Activated CD8-positive, alpha-beta memory T cell treated with anti-CD3 and anti-CD28 coated beads for 36 hours (primary cell): ENCODE data around the gene KATNAL2. TPM values are rescaled to one million over a fixed set of nuclear protein-coding genes. Genes with fewer than 3 reads are reported as not detected.
"Not testable (repeated sequence)": the region's sequence is repeated elsewhere in the genome, so short reads cannot be mapped to it uniquely, and the experiment has no call there.

ENCODE experiments used
- CTCF ChIA-PET: fragments of 350-600 bp; sonication (Branson Sonifier 250); formaldehyde crosslinking; loops from one replicate; lab custom pipeline; 2021; ENCODE audit warnings: antibody characterized with exemption; lab: Charles Lee
- POLR2A ChIA-PET: fragments of 350-600 bp; sonication (Branson Sonifier 250); formaldehyde crosslinking; loops from one replicate; lab custom pipeline; 2021; ENCODE audit warnings: antibody characterized with exemption; lab: Charles Lee
- total RNA-seq, 2 experiments: library from RNA; stranded (reverse); gene quantifications; one replicate each; pipeline ENCODE4 v1.2.3, GENCODE V29; 2021

Gene KATNAL2
- total RNA-seq, 2 experiments from 2014 or later = 0.32 to 0.82 TPM

DNA sequence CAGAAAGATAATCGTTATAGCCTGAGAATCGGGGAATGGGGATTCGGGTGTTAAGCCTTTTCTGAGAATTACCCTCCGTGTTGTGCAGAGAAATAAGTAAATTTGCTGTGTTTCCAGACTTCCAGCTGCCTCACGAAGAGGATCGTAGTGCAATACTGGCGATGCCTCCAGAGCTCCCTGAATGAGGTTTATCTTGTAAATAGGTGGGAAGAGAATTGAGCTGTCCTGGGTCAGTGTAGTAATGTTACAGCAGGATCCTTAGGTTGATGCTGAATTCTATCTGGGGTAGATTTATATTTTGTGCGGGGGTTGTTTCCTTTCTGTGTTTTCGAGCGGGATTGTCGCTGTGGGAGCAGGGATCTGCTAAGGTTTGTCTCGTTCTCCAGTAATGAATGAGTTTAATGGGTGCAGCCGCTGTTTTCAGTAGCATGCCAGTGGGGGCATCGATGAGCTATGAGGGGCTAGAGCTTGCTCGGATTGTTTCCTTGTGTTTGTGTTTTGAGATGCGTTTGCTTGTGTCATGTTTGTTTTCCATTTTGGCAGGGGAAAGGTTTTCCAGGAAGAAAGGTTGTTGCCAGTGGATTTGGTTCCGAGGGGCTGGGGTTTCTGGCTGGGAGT lies 108.3 kb downstream of the KATNAL2 start:
- CTCF ChIA-PET, POLR2A ChIA-PET: not testable (repeated sequence)

DNA sequence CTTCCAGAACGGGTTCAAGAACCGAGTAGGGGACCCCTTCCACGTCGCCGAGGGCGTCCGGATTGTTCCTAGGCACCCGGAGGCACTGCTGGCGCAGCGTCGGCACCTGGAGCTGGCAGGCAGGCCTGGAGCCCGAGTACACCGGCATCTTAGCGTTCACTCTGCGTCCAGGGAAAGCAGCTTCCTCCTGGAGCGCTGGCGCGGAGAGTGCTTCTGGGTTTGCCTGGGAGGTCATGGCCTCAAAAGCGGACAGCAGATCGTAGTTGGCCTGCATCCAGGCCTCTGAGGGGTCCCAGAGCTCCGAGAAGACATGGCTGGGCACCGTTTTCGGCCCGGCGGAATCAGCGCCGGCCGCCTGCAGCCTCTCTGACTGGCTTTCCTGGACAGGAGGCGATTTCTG lies 111.3 kb downstream of the KATNAL2 start:
- CTCF ChIA-PET, POLR2A ChIA-PET: not testable (repeated sequence)

DNA sequence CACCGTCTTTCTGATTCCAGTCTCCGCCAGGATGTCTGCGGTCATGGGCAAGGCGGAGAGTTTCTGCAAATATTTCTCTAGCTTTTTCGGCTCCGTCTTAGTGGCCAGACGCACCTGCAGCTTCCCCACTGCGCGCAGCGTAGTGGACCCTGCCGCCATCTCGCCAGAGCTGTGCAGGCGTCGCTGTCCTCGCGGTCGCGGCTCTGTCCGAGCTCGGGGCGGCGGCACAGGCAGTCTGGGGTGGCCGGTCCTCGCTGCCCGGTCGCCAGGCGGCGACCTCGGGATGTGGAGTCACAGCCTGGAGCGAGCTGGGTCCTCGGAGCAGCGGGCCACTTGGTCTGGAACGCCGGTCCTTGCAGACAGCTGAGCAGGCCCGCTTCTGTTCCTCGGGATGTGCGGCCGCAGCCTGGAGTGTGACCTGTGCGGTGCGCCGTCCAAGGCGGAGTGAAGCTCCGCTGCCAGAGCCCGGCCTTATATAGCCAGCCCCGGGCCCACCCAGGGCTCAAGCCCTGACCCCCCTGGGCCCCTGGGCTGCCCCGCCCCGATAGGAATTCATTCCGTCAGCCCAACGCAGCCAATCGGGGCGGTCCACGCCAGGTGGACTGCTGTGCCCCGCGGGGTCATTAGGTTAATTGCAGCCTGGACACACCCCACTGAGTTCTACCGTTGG lies 112.4 kb downstream of the KATNAL2 start:
- POLR2A ChIA-PET, CTCF ChIA-PET: not testable (repeated sequence)

DNA sequence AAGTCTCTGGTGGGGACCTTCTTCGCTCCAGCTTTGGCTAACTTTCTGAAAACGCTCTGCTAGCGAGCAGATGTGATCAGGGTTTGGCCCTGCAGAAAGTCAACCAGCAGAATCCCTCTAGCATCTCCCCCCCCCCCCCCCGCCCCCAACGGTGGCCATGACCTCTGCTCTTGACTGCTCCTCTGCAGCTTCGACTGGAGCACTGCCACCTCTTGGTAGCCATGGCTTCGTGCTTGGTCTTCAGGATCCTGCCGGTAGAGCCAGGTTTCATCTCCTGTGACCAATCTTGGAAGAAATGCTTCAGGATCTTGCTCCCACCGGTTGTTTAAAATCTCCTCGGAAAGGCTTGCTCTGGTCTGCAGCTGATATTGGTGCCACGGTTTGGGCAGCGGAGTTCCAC lies 113.5 kb downstream of the KATNAL2 start:
- POLR2A ChIA-PET, CTCF ChIA-PET: not testable (repeated sequence)

DNA sequence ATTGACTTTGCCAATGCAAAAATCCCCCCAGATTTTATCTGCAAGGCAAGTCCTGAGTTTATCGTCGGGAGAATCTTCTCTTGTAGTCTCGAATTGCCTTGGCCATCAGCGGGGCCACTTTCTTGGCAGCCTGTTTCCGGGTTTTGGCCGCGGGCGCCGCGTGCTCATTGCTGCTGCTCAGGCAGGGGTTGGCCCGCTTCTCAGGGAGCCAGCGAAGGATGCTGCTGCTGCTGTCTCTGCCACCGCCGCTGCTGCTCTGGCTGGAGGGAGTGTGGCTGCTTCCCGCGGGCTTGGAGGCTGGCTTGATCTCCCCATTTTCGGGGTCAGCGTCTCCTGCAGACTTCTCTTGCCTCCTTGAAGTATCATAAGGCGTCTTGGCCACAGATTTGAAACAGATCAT lies 115.5 kb downstream of the KATNAL2 start:
- POLR2A ChIA-PET = no interaction called here

DNA sequence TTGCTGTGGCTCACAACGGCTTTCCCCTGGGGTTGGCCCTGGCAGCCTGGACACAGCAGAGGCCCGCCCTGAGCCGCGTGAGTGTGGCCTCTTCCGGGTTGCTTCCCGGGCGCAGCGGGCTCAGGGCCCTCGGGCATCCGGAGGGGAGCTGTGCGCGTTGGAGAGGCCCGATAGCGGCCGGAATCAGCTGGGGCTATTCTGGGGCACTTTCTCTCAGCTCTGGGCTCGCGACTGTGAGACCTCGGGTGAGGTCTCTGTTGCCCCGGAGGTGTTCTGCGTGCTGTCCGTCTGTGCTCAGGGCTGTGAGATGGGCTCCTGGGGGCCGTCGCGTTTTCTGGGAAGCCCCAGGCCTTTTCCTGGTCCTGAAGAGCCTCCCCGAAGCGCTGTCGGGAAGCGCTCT lies 117.2 kb downstream of the KATNAL2 start:
- CTCF ChIA-PET, POLR2A ChIA-PET: not testable (repeated sequence)

More for the DNA sequence above, 115.5 kb downstream of the KATNAL2 start:
- CTCF ChIA-PET = no interaction called here

DNA sequence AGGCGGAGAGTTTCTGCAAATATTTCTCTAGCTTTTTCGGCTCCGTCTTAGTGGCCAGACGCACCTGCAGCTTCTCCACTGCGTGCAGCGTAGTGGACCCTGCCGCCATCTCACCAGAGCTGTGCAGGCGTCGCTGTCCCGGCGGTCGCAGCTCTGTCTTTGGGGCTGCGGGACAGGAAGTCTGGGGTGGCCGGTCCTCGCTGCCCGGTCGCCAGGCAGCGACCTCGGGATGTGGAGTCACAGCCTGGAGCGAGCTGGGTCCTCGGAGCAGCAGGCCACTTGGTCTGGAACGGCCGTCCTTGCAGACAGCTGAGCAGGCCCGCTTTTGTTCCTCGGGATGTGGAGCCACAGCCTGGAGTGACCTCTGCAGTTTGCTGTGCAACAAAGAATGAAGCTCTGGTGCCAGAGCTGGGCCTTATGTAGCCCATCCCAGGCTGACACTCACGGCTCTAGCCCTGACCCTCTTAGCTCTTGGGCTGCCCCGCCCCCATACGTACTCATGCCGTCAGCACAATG lies 117.8 kb downstream of the KATNAL2 start, which contains the start of gene ELOA2:
Gene ELOA2 (minus strand): TSS at position 466 of the 516 bp plus-strand sequence. CDS start 357 bp downstream, at position 109.
- ChIA-PET POLR2A (no interaction called here), CTCF (no interaction called here)

DNA sequence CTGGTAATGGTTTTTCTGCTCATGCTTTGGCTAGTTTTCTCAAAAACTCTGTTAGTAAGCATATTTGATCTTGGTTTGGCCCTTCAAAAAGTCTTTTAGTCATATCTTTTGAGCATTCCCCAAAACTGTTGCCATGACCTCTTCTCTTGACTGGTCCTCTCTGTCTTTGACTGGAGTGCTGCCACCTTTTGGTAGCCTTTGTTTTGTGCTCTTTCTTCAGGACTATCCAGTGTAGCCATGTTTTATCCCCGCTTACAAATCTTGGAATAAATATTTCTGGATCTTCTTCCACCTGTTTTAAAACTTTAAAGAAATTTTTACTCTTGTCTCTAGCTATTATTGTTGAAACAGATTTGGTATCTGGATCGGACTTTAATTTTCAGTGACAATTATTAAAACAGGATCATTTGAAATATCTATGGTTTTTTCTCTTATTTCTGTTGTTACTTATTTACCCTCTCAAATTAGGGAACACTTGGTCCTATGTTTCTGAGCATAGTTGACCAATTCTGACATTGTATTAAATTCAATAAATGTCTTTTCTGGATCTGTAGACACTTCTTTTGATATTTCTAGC lies 119.0 kb downstream of the KATNAL2 start:
- ChIA-PET CTCF (no interaction called here), POLR2A (no interaction called here)

DNA sequence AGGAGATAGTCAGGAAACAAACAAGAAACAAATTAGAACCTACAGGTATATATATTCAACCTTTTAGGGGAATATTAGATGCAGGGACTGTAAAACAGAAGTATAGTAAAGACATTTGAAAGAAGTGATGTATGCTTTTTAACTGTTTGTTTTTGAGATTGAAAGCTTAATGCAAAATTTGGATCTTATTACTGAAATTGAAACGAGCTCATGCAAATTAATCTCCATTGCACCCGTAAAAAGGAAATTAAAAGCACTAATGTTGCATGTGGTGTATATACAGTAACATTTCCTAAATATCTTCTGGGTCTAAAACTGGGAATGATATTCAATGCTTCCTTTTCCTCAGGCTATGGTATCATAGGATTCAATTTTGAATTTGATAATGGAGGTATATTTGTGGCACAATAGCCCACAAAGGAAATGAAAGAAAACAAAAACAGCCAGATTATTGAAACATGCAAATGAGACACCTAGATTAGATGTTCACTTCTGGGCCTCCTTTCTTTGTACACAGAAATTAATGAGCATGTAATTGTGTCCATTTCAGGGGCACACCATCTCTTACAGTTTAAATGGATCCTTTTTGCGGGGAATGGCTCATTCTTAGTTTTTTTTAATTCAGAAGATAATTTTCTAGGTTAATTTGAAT lies 119.7 kb downstream of the KATNAL2 start:
- POLR2A ChIA-PET = no interaction called here

DNA sequence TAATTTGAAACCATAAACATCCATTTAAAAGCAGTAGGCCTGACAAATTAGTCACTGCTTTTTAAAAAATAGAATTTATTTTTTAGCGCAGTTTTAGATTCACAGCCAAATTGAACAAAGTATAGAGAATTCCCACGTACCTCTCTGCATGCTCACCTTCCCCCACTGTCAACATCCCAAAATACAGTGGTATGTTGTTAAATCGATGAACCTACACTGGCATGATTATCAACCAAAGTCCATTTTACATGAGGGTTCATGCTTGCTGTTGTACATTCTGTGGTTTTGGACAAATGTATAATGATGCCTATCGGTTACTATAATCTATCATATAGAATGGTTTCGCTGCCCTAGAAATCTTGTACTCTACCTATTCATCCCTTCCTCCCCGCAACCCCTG lies 123.6 kb downstream of the KATNAL2 start:
- POLR2A ChIA-PET = no interaction called here
- CTCF ChIA-PET = no interaction called here

More for the DNA sequence above, 119.7 kb downstream of the KATNAL2 start:
- CTCF ChIA-PET = no interaction called here

DNA sequence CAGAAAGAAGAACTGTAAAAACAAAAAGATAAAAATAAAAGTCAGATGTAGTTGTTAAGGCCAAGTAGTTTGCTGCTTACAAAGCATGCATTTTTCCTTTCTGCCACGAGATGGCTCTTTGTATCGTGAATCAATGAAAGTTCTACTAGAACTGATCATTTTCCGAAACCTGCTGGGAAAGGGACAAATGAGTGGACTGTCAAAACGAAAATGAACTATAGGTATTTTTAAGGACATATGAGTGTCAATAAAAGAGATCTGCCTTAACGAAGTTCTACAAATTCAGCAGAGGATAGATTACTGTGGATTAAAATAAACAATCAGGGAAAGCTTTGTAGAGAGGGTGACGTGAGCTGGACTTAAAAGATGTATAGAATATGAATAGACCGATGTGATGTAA lies 133.1 kb downstream of the KATNAL2 start:
- ChIA-PET POLR2A (no interaction called here), CTCF (interaction anchor here (0.6 kb wide), 1 partner anchor 163 kb away, joined by 3 read pairs; no protein-coding TSS in a partner anchor)

DNA sequence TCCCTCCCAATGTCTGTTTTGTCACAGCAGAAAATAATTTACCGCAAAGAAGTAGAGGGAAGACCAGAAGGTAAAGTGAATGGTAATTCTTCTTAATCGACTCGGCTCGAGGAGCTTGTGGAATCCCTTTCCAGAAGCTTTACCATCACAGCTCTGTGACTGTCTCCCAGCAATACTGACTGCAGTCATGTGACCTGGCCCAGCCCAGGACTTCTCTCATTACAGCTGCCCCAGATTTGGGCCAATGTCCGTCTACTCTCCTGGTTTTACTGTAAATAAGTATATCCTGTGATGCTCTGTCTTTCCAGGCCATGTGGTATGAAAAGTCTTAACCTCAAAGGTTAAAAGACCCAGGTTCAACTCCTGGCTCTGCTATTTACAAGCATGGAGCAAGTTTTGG lies 137.0 kb downstream of the KATNAL2 start:
- CTCF ChIA-PET = no interaction called here

DNA sequence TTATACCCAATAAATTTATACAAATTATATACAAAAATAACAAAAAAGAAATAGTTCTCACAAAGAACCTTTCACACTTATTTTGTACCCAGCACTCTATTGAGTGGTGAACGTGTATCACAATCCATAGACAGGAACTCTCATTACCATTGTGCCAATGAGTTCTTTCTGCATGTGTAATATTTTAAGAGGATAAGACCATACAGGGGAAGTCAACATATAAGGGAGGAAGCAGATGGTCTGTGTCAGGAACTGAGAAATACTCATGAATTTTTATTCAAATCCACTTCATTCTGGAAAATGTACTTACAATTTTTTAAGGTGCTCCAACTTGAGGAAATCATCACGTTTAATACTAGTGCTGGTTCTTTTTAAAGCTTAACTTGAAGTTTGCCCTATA lies 145.1 kb downstream of the KATNAL2 start:
- CTCF ChIA-PET = no interaction called here
- POLR2A ChIA-PET = no interaction called here

More for the DNA sequence above, 137.0 kb downstream of the KATNAL2 start:
- POLR2A ChIA-PET = no interaction called here

DNA sequence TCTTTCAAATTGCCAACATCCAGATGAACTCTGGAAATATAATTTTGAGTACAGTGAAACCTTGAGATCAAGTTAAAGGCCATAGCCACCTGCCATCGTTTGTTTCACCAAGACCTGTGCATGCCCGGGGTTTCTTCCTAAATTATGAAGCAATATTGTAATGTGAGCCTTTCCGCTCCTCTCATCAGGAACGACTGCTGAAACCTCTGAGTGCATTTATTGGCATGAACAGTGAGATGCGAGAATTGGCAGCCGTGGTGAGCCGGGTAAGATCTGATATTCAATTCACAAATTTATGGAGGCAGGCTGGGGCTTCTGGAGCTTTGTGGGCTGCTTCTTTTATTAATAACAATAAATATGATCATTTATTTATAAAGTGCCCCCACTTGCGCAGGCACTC lies 145.7 kb downstream of the KATNAL2 start:
- ChIA-PET POLR2A (no interaction called here), CTCF (no interaction called here)

DNA sequence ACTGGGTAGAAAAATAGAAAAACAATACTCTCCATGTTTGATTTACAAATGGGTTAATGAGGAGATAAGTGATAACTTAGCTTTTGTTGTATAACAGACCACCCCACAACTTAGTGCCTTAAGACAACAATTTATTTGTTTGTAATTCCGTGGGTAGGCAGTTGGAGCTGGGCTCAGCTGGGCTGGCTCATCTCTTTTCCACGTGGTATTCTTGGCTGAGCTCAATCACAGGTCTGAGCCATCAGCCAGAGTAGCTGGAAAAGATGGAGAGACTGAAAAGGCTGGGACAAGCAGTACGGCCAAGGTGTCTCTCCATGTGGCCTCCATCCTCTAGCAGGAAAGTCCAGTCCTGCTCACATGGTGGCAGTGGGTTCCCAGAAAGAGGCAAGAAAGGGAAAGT lies 150.2 kb downstream of the KATNAL2 start:
- ChIA-PET POLR2A (no interaction called here), CTCF (no interaction called here)

DNA sequence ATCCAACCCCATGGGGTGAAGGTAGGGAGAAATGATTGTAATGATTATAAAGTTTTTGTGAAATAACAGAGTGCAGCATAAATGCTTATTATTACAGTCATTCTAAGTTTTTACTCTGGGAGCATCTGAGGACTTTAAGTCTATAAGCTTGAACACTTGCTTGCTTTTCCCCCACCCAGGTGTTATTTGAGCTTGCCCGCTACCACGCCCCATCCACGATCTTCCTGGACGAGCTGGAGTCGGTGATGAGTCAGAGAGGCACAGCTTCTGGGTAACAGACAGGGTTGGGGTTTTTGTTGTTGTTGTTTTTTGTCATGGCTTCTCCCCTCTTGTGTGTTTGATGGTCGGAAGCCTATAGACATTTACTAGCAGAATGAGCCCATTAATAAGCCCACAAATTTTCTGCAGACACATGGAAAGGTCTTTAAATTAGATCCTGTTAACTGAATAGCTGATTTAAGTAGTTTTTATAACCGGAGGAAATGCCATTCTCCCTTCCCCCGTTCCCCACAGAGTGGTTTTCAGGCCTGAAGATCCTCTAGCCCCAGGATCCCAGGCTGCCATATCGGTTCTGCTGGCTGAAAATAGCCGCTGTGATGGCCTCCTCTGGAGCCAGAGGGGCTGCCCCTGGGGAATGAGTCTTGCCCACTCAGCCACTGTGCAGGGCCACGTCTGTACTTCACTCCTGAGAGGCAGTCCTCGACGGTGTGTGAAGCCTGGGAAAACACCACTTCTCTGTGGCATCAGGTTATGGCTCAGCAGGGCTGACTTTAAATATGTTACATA lies 157.9 kb downstream of the KATNAL2 start:
- CTCF ChIA-PET = no interaction called here
- POLR2A ChIA-PET = no interaction called here

DNA sequence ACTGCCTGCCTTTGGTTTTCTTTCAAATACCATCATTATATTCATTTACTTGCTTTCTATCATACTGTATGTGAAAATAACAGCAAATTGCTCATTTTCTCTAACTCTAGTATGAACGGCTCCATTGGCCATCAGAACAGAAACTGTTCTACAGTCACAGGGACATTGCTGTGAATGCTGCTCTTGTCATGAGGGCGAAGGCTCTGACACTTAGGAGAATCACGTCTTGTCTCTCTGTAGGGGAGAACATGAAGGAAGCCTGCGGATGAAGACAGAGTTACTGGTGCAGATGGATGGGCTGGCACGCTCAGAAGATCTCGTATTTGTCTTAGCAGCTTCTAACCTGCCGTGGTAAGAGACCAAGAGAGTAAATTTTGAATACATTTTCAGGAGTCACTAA lies 159.7 kb downstream of the KATNAL2 start:
- POLR2A ChIA-PET = no interaction called here
- CTCF ChIA-PET = no interaction called here

DNA sequence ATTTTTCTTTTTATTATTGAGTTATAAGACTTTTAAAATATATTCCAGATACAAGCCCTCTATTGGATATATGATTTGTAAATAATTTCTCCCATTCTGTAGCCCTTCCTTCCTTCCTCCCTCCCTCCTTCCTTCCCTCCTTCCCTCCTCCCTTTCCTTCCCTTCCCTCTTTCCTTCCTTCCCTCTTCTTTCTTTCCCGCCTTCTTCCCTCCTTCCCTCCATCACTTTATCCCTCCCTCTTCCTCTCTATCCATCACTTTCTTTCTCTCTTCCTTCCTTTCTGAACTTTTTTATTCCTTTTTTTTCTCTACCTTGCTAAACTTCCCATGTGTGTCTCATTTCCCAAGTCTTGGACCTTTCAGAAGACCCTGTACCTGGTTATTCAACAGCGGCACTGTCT lies 163.5 kb downstream of the KATNAL2 start:
- POLR2A ChIA-PET = no interaction called here
- CTCF ChIA-PET = no interaction called here

DNA sequence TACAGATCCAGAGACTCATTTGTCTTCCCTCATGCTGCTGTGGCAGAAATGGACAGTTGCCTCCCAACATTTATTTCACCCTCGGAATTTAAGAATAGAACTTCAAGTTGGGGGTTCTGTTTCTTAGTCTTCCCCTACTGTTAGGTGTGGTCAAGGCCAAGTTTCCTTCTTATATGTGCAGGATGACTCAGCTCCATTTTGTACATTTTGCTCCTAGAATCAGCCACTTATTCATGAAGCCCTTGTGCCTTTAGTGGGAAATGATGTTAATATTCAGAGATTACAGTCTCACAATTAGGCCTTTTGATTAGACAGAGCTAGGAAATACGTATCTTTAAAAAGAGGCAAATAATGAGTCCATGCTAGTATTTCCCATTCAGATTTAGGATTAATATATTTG lies 164.2 kb downstream of the KATNAL2 start:
- CTCF ChIA-PET = no interaction called here
- POLR2A ChIA-PET = no interaction called here
